Measurements from ENCODE around the gene CAV3. TPM values are rescaled to one million over a fixed set of nuclear protein-coding genes. Genes with fewer than 3 reads are reported as not detected.

The CAV3 gene
- total and polyA plus RNA-seq, 2 experiments from 2014 or later, result 0.15 TPM; not detected in 1

DNA sequence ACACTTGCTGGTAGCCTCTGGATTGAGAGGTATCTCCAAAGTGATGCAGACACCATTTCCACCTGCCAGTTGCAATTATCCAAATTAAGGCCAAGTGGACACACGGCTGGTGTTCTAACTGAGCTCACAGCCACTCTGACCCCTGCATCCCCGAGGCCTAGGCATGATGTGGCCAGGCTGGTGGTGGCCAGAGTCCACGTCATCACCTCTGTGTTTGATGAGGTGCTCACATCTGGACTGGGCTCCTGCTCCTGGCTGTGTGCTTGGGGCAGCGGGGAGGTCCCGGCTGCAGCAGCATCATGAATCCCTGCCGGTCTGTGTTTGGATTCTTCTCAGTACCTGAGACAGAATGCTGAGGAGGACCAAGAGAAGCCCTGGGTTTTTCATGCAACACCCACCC, 30.9 kb downstream of the CAV3 start:
- H3K4me2 ChIP-seq (ENCODE audit: unreplicated experiment), result peak overlapping the region; percentile 84
- WGBS, 2 experiments (ENCODE audit: low coverage in 1 of 2, low lambda C conversion rate in 2 of 2, missing lambda C conversion rate in 2 of 2), result 78 to 85% methylated on average over 6 of the region's 6 CpGs
- H3K4me3 ChIP-seq, result peak overlapping the region; percentile 83
- DNase-seq, result no peak
- H3K9ac ChIP-seq, result 0 out of 2 replicates have a peak overlapping the region, but pooled peaks have one; percentile 65
- no peaks in the 10 kb centered on the region for H4K20me1 ChIP-seq (ENCODE audit: insufficient read depth)
- H3K36me3 ChIP-seq (ENCODE audit: low read depth), result peaks cover 13% of the 10 kb centered on the region; the same call in 1 of the 2 replicates
- H3K9me3 ChIP-seq (ENCODE audit: low read depth), result no peaks in the 10 kb centered on the region
- no peaks in the 10 kb centered on the region for H3K9me2 ChIP-seq (ENCODE audit: insufficient read depth)
- H3K27ac ChIP-seq, result no peak overlapping the region
- peaks cover 44% of the 10 kb centered on the region for H3F3A ChIP-seq (ENCODE audit: insufficient read depth)
- TF ChIP-seq EZH2phosphoT487 (IDR thresholded peaks at IDR 0.05; ENCODE audit: insufficient read depth, low read depth), result no peak
- no peak for TF ChIP-seq EZH2 (IDR thresholded peaks at IDR 0.05; ENCODE audit: insufficient read depth, poor library complexity, severe bottlenecking)
- peaks cover 44% of the 10 kb centered on the region for H3K4me1 ChIP-seq (ENCODE audit: insufficient read depth)
- H2AFZ ChIP-seq, result no peak overlapping the region
- H3K27me3 ChIP-seq (replicated peaks; ENCODE audit: insufficient read depth), result no peaks in the 10 kb centered on the region
- H3K79me2 ChIP-seq (ENCODE audit: insufficient read depth), result peaks cover 77% of the 10 kb centered on the region
- in situ Hi-C loops (cut with MboI), result loop anchor here (25.0 kb wide), 1 partner anchor 548 kb away; no protein-coding TSS in a partner anchor

DNA sequence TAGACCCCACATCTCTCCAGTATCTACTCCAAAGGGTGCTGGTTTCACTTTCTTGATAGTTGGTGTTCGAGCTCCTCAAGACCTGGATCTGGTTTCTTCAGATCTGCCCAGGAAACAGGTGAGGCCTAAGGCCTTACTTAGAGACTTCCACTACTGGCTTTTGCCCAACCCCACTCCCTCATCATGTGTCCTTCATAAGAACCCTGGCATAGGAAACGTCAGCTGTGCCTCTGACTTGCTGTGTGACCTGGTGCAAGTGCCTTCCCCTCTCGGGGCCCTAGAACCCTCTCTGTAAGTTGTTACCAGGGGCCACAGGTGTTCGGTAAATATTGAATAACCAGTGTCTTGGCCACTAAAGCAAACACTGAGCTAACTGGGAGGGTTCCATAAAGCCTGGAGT, 31.9 kb downstream of the CAV3 start:
- H3K4me3 ChIP-seq, result peak overlapping the region; percentile 83
- H3K79me2 ChIP-seq (ENCODE audit: insufficient read depth), result peaks cover 77% of the 10 kb centered on the region
- in situ Hi-C loops (cut with MboI), result loop anchor here (25.0 kb wide), 1 partner anchor 547 kb away; no protein-coding TSS in a partner anchor

DNA sequence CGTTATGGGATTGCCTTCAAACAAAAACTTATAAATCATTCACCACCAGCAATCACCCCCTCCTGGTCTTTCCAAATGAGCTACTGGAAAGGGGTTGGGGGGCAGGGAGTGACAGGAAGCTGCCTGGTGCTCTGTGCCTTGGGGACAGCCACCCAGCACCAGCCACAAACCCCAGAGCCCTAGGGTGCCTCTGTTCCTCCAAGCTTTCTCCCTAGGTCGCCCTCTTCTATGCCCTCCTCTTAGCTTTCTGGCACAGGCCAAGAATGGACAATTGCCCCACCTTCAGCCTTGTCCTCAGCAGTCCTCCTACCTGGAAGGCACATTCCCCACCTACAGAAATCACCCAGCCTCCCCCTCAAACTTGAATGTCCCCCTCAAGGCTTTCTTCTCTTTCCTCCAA, 32.5 kb downstream of the CAV3 start:
- H3K27me3 ChIP-seq (replicated peaks; ENCODE audit: insufficient read depth), result no peaks in the 10 kb centered on the region
- H3K4me2 ChIP-seq (ENCODE audit: unreplicated experiment), result peak overlapping the region; percentile 84
- peak overlapping the region; percentile 65 for H3K9ac ChIP-seq
- H2AFZ ChIP-seq, result no peak overlapping the region
- H3K79me2 ChIP-seq (ENCODE audit: insufficient read depth), result peaks cover 77% of the 10 kb centered on the region
- TF ChIP-seq EZH2phosphoT487 (IDR thresholded peaks at IDR 0.05; ENCODE audit: insufficient read depth, low read depth), result no peak
- TF ChIP-seq EZH2 (IDR thresholded peaks at IDR 0.05; ENCODE audit: insufficient read depth, poor library complexity, severe bottlenecking), result no peak
- peaks cover 13% of the 10 kb centered on the region; the same call in 1 of the 2 replicates for H3K36me3 ChIP-seq (ENCODE audit: low read depth)
- H3F3A ChIP-seq (ENCODE audit: insufficient read depth), result peaks cover 48% of the 10 kb centered on the region
- no peaks in the 10 kb centered on the region for H3K9me2 ChIP-seq (ENCODE audit: insufficient read depth)
- DNase-seq, result no peak
- H3K9me3 ChIP-seq (ENCODE audit: low read depth), result no peaks in the 10 kb centered on the region
- peak overlapping the region; percentile 83 for H3K4me3 ChIP-seq
- 88 to 92% methylated on average over 2 of the region's 2 CpGs for WGBS, 2 experiments (ENCODE audit: low coverage in 1 of 2, low lambda C conversion rate in 2 of 2, missing lambda C conversion rate in 2 of 2)
- H4K20me1 ChIP-seq (ENCODE audit: insufficient read depth), result no peaks in the 10 kb centered on the region
- no peak overlapping the region for H3K27ac ChIP-seq
- peaks cover 54% of the 10 kb centered on the region for H3K4me1 ChIP-seq (ENCODE audit: insufficient read depth)
- in situ Hi-C loops (cut with MboI), result loop anchor here (25.0 kb wide), 1 partner anchor 546 kb away; no protein-coding TSS in a partner anchor

More for the DNA sequence above, 31.9 kb downstream of the CAV3 start:
- Histone ChIP-seq H3K27me3 (replicated peaks; ENCODE audit: insufficient read depth) (no peaks in the 10 kb centered on the region), H3K4me2 (ENCODE audit: unreplicated experiment) (peak overlapping the region; percentile 84), H3K9me3 (ENCODE audit: low read depth) (no peaks in the 10 kb centered on the region), H3K9ac (peak overlapping the region; percentile 65), H4K20me1 (ENCODE audit: insufficient read depth) (no peaks in the 10 kb centered on the region), H3K36me3 (ENCODE audit: low read depth) (peaks cover 13% of the 10 kb centered on the region; the same call in 1 of the 2 replicates), H2AFZ (no peak overlapping the region), H3K27ac (no peak overlapping the region), H3F3A (ENCODE audit: insufficient read depth) (peaks cover 48% of the 10 kb centered on the region), H3K4me1 (ENCODE audit: insufficient read depth) (peaks cover 54% of the 10 kb centered on the region), H3K9me2 (ENCODE audit: insufficient read depth) (no peaks in the 10 kb centered on the region)
- WGBS, 2 experiments (ENCODE audit: low coverage in 1 of 2, low lambda C conversion rate in 2 of 2, missing lambda C conversion rate in 2 of 2), result 48 to 54% methylated on average over 4 of the region's 4 CpGs
- TF ChIP-seq EZH2 (IDR thresholded peaks at IDR 0.05; ENCODE audit: insufficient read depth, poor library complexity, severe bottlenecking) (no peak), EZH2phosphoT487 (IDR thresholded peaks at IDR 0.05; ENCODE audit: insufficient read depth, low read depth) (no peak)
- no peak for DNase-seq

DNA sequence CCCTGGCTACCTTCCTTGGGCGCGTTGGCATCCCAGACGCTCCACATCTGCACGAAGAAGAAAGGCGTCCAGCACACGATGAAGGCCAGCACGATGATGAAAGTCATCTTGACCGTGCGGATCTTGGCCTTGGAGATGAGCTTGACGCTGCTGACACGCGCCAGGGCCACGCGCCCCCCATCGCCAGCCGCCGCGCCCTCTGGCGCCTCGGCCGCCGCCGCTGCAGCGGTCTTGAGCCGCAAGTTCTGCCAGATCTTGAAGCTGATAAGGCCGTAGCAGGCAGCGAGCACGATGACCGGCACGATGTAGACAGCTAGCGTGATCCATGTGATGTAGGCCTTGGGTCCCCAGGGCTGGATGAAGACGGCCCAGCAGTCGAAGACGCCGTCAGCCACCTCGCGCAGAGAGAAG, 33.7 kb downstream of the CAV3 start:
- no peaks in the 10 kb centered on the region for H3K9me2 ChIP-seq (ENCODE audit: insufficient read depth)
- H3K27me3 ChIP-seq (replicated peaks; ENCODE audit: insufficient read depth), result no peaks in the 10 kb centered on the region
- TF ChIP-seq EZH2 (IDR thresholded peaks at IDR 0.05; ENCODE audit: insufficient read depth, poor library complexity, severe bottlenecking) (no peak), EZH2phosphoT487 (IDR thresholded peaks at IDR 0.05; ENCODE audit: insufficient read depth, low read depth) (no peak)
- peak overlapping the region; percentile 83 for H3K4me3 ChIP-seq
- in situ Hi-C loops (cut with MboI), result loop anchor here (25.0 kb wide), 1 partner anchor 545 kb away; no protein-coding TSS in a partner anchor
- peak overlapping the region; percentile 84 for H3K4me2 ChIP-seq (ENCODE audit: unreplicated experiment)
- no peaks in the 10 kb centered on the region for H3K9me3 ChIP-seq (ENCODE audit: low read depth)
- H4K20me1 ChIP-seq (ENCODE audit: insufficient read depth), result no peaks in the 10 kb centered on the region
- peaks cover 10% of the 10 kb centered on the region; the same call in 1 of the 2 replicates for H3K36me3 ChIP-seq (ENCODE audit: low read depth)
- no peak overlapping the region for H3K27ac ChIP-seq
- H3K9ac ChIP-seq, result peak overlapping the region; percentile 65
- peak; percentile 45 for DNase-seq
- H3F3A ChIP-seq (ENCODE audit: insufficient read depth), result peaks cover 38% of the 10 kb centered on the region
- 41 to 45% methylated on average over 37 of the region's 37 CpGs for WGBS, 2 experiments (ENCODE audit: low coverage in 1 of 2, low lambda C conversion rate in 2 of 2, missing lambda C conversion rate in 2 of 2)
- H2AFZ ChIP-seq, result peak overlapping the region; percentile 83; the same call in 1 of the 2 replicates
- H3K4me1 ChIP-seq (ENCODE audit: insufficient read depth), result peaks cover 54% of the 10 kb centered on the region
- H3K79me2 ChIP-seq (ENCODE audit: insufficient read depth), result peaks cover 69% of the 10 kb centered on the region
